Neural cell (in vitro differentiated cells): ENCODE data around the gene PPP1R27. TPM values are rescaled to one million over a fixed set of nuclear protein-coding genes. Genes with fewer than 3 reads are reported as not detected.

ENCODE experiments used
- H2AFZ ChIP-seq: fragments of 200-600, 300-800 bp; sonication (generic), shearing (Covaris generic); 2 replicates; pipeline ENCODE4 v1.6.0; 2014; ENCODE audit warnings: low read depth, mild to moderate bottlenecking, antibody characterized with exemption, low read length, moderate library complexity
- H3F3A ChIP-seq: fragments of 200-600 bp; shearing (Covaris generic); 2 replicates; pipeline ENCODE4 v1.6.1; 2016; ENCODE audit warnings: mild to moderate bottlenecking, moderate library complexity, mixed read lengths, antibody characterized with exemption, low read length; ENCODE audit not compliant: insufficient read depth, poor library complexity, severe bottlenecking
- H3K27ac ChIP-seq: fragments of 200-600, 300-800 bp; sonication (generic), shearing (Covaris generic); 2 replicates; pipeline ENCODE4 v1.5.1; 2014; ENCODE audit warnings: mild to moderate bottlenecking, low read length, moderate library complexity
- H3K27me3 ChIP-seq: fragments of 300-800, 200-600 bp; sonication (generic), shearing (Covaris generic); 2 replicates; pipeline ENCODE4 v1.6.0; 2014; ENCODE audit warnings: mild to moderate bottlenecking, low read depth, low read length, moderate library complexity; ENCODE audit not compliant: insufficient read depth
- H3K36me3 ChIP-seq: fragments of 300-800, 200-600 bp; sonication (generic), shearing (Covaris generic); 2 replicates; pipeline ENCODE4 v1.5.1; 2014; ENCODE audit warnings: mild to moderate bottlenecking, antibody characterized with exemption, low read length, moderate library complexity; ENCODE audit not compliant: insufficient read depth
- H3K4me2 ChIP-seq: fragments of 300-800, 200-600 bp; sonication (generic), shearing (Covaris generic); 2 replicates; pipeline ENCODE4 v1.6.0; 2014; ENCODE audit warnings: mild to moderate bottlenecking, low read length
- H3K4me3 ChIP-seq: fragments of 300-800, 200-600 bp; sonication (generic), shearing (Covaris generic); 2 replicates; pipeline ENCODE4 v1.5.1; 2014; ENCODE audit warnings: mild to moderate bottlenecking, low read length, moderate library complexity
- H3K79me2 ChIP-seq: fragments of 200-600 bp; shearing (Covaris generic); replicated peaks from 2 replicates; pipeline ENCODE4 v1.6.0; 2014; ENCODE audit warnings: mild to moderate bottlenecking, low read length, moderate library complexity; ENCODE audit not compliant: insufficient read depth
- H3K9ac ChIP-seq: fragments of 300-800, 200-600 bp; sonication (generic), shearing (Covaris generic); 2 replicates; pipeline ENCODE4 v1.6.1; 2016; ENCODE audit warnings: mild to moderate bottlenecking, low read length, mixed read lengths
- H3K9me2 ChIP-seq: fragments of 200-600 bp; shearing (Covaris generic); 2 replicates; pipeline ENCODE4 v1.6.1; 2016; ENCODE audit warnings: mild to moderate bottlenecking, low read length, mixed read lengths; ENCODE audit not compliant: insufficient read depth
- H3K9me3 ChIP-seq: fragments of 200-600, 300-800 bp; sonication (generic), shearing (Covaris generic); 2 replicates; pipeline ENCODE4 v1.6.1; 2016; ENCODE audit warnings: mild to moderate bottlenecking, mixed run types, low read length, moderate library complexity, mixed read lengths
- H4K20me1 ChIP-seq: fragments of 200-600 bp; shearing (Covaris generic); 2 replicates; pipeline ENCODE4 v1.6.1; 2016; ENCODE audit warnings: mild to moderate bottlenecking, mixed run types; ENCODE audit not compliant: insufficient read depth
- EP300 ChIP-seq: fragments of 450-650 bp; conservative IDR thresholded peaks from 2 replicates; pipeline ENCODE4 v1.6.1; 2014; ENCODE audit warnings: antibody characterized with exemption, mild to moderate bottlenecking, moderate library complexity; ENCODE audit not compliant: poor library complexity, severe bottlenecking
- EZH2 ChIP-seq: fragments of 200-600, 300-800 bp; shearing (Covaris generic), sonication (generic); IDR thresholded peaks from 2 replicates; pipeline ENCODE4 v1.6.1; 2014; ENCODE audit warnings: antibody characterized with exemption, low read length, borderline replicate concordance, mild to moderate bottlenecking; ENCODE audit not compliant: insufficient read depth, poor library complexity, severe bottlenecking
- MXI1 ChIP-seq: fragments of 450-650 bp; conservative IDR thresholded peaks from 2 replicates; pipeline ENCODE4 v1.6.1; 2014; ENCODE audit warnings: antibody characterized with exemption, mild to moderate bottlenecking; ENCODE audit not compliant: poor library complexity, severe bottlenecking
- POLR2AphosphoS5 ChIP-seq: IDR thresholded peaks from 2 replicates; pipeline ENCODE4 v1.6.1; 2012
- RAD21 ChIP-seq: fragments of 450-650 bp; conservative IDR thresholded peaks from 2 replicates; pipeline ENCODE4 v1.6.1; 2014; ENCODE audit warnings: antibody characterized with exemption, mild to moderate bottlenecking, moderate library complexity
- SMC3 ChIP-seq: fragments of 450-650 bp; conservative IDR thresholded peaks from 2 replicates; pipeline ENCODE4 v1.6.1; 2014; ENCODE audit warnings: antibody characterized with exemption, mild to moderate bottlenecking, moderate library complexity; ENCODE audit not compliant: poor library complexity
- TAF1 ChIP-seq: IDR thresholded peaks from 2 replicates; pipeline ENCODE4 v1.6.1; 2012; ENCODE audit warnings: low read depth
- polyA plus RNA-seq: library from polyadenylated mRNA; depleted of rRNA; stranded (reverse); fragments of >200 nt; gene quantifications from 2 replicates; pipeline ENCODE4 v1.2.3, GENCODE V29; 2014
- TF ChIP-seq, protein P1 (sequence below): fragments of 450-650 bp; IDR thresholded peaks from 2 replicates; pipeline ENCODE4 v1.5.1; 2014; ENCODE audit warnings: antibody characterized with exemption, mild to moderate bottlenecking, moderate library complexity; ENCODE audit not compliant: poor library complexity, severe bottlenecking
- TF ChIP-seq, protein P2 (sequence below): IDR thresholded peaks from 2 replicates; pipeline ENCODE4 v1.6.1; 2012; ENCODE audit warnings: borderline replicate concordance

The PPP1R27 gene
- polyA plus RNA-seq, 1 donor from 2014 or later, result not detected

DNA sequence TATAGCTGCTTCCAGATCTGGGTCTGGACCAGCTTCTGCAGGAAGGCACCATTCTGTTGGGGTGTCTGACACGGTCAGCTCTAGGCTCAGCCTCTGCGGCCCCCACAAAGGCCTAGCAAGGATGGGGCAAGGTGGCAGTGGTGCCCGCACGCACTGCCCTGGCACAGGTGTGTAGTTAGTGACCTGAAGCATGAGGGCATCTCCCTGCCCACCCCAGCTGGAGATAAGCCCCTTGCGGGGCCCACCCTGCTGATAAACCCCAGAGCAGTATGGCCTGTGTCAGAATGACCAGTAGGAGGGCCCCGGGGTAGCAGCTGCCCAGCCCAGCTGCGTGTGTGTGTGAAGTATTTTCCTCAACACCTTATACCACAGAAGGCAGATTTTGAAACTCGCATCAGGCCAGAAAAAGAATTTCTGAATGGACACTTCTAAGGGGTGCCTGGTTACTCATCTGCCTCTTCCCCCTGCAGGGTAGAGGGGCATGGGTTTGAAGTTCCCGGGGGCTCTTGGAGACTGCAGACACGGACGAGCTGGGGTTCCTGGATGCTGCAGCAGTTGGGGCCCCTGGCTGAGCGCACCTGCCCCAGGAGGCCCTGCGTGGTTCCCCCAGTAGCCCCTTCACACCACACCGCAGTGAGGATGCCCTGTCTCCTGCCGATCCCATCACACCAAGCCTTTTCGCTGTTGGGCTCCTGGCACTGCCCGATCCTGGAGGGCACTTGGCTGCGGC is 31.8 kb upstream of the PPP1R27 start:
- H3K27ac ChIP-seq, result no peak overlapping the region
- H4K20me1 ChIP-seq, result no peaks in the 10 kb centered on the region
- H3K4me2 ChIP-seq, result no peak overlapping the region
- no peak overlapping the region for H3K4me3 ChIP-seq
- H3K9me3 ChIP-seq, result no peaks in the 10 kb centered on the region
- H3K79me2 ChIP-seq, result peaks cover 24% of the 10 kb centered on the region
- TF ChIP-seq RAD21, result no peak
- no peak for TF ChIP-seq EP300
- TF ChIP-seq SMC3, result no peak
- TF ChIP-seq, protein P1, sequence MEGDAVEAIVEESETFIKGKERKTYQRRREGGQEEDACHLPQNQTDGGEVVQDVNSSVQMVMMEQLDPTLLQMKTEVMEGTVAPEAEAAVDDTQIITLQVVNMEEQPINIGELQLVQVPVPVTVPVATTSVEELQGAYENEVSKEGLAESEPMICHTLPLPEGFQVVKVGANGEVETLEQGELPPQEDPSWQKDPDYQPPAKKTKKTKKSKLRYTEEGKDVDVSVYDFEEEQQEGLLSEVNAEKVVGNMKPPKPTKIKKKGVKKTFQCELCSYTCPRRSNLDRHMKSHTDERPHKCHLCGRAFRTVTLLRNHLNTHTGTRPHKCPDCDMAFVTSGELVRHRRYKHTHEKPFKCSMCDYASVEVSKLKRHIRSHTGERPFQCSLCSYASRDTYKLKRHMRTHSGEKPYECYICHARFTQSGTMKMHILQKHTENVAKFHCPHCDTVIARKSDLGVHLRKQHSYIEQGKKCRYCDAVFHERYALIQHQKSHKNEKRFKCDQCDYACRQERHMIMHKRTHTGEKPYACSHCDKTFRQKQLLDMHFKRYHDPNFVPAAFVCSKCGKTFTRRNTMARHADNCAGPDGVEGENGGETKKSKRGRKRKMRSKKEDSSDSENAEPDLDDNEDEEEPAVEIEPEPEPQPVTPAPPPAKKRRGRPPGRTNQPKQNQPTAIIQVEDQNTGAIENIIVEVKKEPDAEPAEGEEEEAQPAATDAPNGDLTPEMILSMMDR, result no peak
- TF ChIP-seq MXI1, result no peak
- TF ChIP-seq TAF1, result no peak
- no peak for TF ChIP-seq EZH2
- TF ChIP-seq, protein P2, sequence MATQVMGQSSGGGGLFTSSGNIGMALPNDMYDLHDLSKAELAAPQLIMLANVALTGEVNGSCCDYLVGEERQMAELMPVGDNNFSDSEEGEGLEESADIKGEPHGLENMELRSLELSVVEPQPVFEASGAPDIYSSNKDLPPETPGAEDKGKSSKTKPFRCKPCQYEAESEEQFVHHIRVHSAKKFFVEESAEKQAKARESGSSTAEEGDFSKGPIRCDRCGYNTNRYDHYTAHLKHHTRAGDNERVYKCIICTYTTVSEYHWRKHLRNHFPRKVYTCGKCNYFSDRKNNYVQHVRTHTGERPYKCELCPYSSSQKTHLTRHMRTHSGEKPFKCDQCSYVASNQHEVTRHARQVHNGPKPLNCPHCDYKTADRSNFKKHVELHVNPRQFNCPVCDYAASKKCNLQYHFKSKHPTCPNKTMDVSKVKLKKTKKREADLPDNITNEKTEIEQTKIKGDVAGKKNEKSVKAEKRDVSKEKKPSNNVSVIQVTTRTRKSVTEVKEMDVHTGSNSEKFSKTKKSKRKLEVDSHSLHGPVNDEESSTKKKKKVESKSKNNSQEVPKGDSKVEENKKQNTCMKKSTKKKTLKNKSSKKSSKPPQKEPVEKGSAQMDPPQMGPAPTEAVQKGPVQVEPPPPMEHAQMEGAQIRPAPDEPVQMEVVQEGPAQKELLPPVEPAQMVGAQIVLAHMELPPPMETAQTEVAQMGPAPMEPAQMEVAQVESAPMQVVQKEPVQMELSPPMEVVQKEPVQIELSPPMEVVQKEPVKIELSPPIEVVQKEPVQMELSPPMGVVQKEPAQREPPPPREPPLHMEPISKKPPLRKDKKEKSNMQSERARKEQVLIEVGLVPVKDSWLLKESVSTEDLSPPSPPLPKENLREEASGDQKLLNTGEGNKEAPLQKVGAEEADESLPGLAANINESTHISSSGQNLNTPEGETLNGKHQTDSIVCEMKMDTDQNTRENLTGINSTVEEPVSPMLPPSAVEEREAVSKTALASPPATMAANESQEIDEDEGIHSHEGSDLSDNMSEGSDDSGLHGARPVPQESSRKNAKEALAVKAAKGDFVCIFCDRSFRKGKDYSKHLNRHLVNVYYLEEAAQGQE, result no peak
- no peak for TF ChIP-seq POLR2AphosphoS5
- no peaks in the 10 kb centered on the region for H3K27me3 ChIP-seq
- H3K9me2 ChIP-seq, result no peaks in the 10 kb centered on the region
- peak overlapping the region; percentile 1 for H3K9ac ChIP-seq
- no peaks in the 10 kb centered on the region for H3F3A ChIP-seq
- no peak overlapping the region for H2AFZ ChIP-seq
- H3K36me3 ChIP-seq, result no peaks in the 10 kb centered on the region

DNA sequence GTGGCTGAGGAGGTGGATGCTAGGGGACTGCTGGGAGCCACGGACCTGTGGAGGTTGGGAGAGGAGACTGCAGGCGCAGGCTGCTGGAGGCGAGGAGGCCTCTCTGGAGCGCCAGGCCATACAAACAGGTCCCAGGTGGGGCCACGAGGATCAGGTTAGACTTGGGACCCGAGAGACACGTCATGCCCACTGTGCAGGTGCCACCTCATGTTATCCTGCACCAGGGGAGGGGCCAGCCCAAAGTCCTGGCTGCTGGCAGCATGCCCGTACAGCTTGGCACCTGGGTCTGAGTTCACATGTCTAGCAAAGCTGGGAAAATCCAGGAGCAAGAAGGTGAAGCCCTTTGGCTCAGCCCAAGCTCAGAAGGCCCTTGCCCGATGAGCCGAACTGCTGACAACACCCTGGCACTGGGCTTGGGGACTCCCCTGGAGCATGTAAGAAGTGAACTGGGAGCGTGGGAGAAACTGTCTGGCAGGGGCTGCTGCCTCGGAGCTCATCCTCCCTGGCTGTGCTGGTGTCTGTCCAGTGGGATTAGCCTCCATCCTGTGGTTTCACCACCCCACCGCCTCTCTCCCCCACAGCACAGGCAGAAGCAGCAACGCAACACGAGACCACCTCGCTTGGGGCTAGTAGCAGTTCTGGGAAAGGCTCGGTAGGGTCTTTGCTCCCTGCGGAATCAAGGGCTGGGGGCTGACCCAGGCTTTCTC is 31.0 kb upstream of the PPP1R27 start:
- Histone ChIP-seq H3K9ac (peak overlapping the region; percentile 1), H3K79me2 (peaks cover 24% of the 10 kb centered on the region), H3K4me3 (no peak overlapping the region), H3K27me3 (no peaks in the 10 kb centered on the region), H3K9me2 (no peaks in the 10 kb centered on the region), H3K27ac (no peak overlapping the region), H3F3A (no peaks in the 10 kb centered on the region), H3K9me3 (no peaks in the 10 kb centered on the region), H3K36me3 (no peaks in the 10 kb centered on the region), H4K20me1 (no peaks in the 10 kb centered on the region), H3K4me2 (no peak overlapping the region), H2AFZ (no peak overlapping the region)
- TF ChIP-seq TAF1, result no peak
- no peak for TF ChIP-seq POLR2AphosphoS5
- TF ChIP-seq EZH2, result no peak
- TF ChIP-seq RAD21, result no peak
- TF ChIP-seq MXI1, result no peak
- TF ChIP-seq SMC3, result no peak
